ENCODE measurements around the gene MYO1E.

- no peak for TF ChIP-seq POLR2A (IDR thresholded peaks at IDR 0.05)
- TF ChIP-seq, protein P1, sequence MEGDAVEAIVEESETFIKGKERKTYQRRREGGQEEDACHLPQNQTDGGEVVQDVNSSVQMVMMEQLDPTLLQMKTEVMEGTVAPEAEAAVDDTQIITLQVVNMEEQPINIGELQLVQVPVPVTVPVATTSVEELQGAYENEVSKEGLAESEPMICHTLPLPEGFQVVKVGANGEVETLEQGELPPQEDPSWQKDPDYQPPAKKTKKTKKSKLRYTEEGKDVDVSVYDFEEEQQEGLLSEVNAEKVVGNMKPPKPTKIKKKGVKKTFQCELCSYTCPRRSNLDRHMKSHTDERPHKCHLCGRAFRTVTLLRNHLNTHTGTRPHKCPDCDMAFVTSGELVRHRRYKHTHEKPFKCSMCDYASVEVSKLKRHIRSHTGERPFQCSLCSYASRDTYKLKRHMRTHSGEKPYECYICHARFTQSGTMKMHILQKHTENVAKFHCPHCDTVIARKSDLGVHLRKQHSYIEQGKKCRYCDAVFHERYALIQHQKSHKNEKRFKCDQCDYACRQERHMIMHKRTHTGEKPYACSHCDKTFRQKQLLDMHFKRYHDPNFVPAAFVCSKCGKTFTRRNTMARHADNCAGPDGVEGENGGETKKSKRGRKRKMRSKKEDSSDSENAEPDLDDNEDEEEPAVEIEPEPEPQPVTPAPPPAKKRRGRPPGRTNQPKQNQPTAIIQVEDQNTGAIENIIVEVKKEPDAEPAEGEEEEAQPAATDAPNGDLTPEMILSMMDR (IDR thresholded peaks at IDR 0.05 in 8 of 11, conservative IDR thresholded peaks at IDR 0.05 in 3 of 11): no peak
These were observed 114.4 kb downstream of the MYO1E start for GRCh38 chr15:59258317-59258716.

Data from spleen (tissue), 7 donors.